Adrenal gland (tissue), 12 donors: ENCODE measurements around the gene ARSI. TPM values are rescaled to one million over a fixed set of nuclear protein-coding genes. Genes with fewer than 3 reads are reported as not detected.

Experiments used
- DNase-seq, 7 donors: peaks; one replicate each; pipeline ENCODE4 v3.0.0-alpha.2; 2019 to 2020
- H3K27ac ChIP-seq, 5 donors: fragments of 200-600 bp; sonication (generic) in 4 of 5; 1 replicate in 3 of 5; 2 replicates in 2 of 5; pipeline versions ENCODE4 v1.5.1 to v1.8.0; 2016 to 2020; ENCODE audit warnings: mild to moderate bottlenecking in 1 of 5
- H3K27me3 ChIP-seq: fragments of 200-600 bp; 2 replicates; pipeline ENCODE4 v1.8.0; 2021
- H3K36me3 ChIP-seq, 2 donors: fragments of 200-600 bp; replicated peaks in 1 of 2; 1 replicate in 1 of 2; 2 replicates in 1 of 2; pipeline versions ENCODE4 v1.5.1 to v1.8.0; 2018 to 2022
- H3K4me1 ChIP-seq, 2 donors: fragments of 200-600 bp; replicated peaks in 1 of 2; 1 replicate in 1 of 2; 2 replicates in 1 of 2; pipeline versions ENCODE4 v1.5.1 to v1.8.0; 2018 to 2021
- H3K4me3 ChIP-seq, 4 donors: fragments of 200-600 bp; sonication (generic) in 3 of 4; one replicate each; pipeline ENCODE4 v1.5.1; 2016 to 2018
- H3K9me3 ChIP-seq, 3 donors: fragments of 200-600 bp; sonication (generic) in 1 of 3; replicated peaks in 1 of 3; 1 replicate in 2 of 3; 2 replicates in 1 of 3; pipeline versions ENCODE4 v1.5.1 to v1.8.0; 2016 to 2021
- CTCF ChIP-seq, 6 experiments: fragments of 450-650 bp in 4 of 6; fragments of 200-600 bp in 2 of 6; sonication (generic) in 1 of 6; IDR thresholded peaks; 1 replicate in 5 of 6; 2 replicates in 1 of 6; pipeline versions ENCODE4 v1.5.1 to v1.8.0; 2016 to 2021; ENCODE audit warnings: antibody characterized with exemption in 6 of 6, mild to moderate bottlenecking in 2 of 6, moderate library complexity in 1 of 6
- POLR2A ChIP-seq, 2 donors: fragments of 450-650 bp; IDR thresholded peaks; one replicate each; pipeline ENCODE4 v1.6.1; 2017; ENCODE audit warnings: antibody characterized with exemption in 2 of 2, mild to moderate bottlenecking in 2 of 2, moderate library complexity in 1 of 2
- WGBS, 4 donors: extraction: QIAGEN DNeasy Blood & Tissue Kit in 2 of 4; methylation state at CpG; one replicate each; pipeline versions ENCODE4 v1.1.5 to v1.1.7; 2013 to 2017; 5-methylcytosine and 5-hydroxymethylcytosine counted together
- intact Hi-C, 2 donors: fragments of 100-400 bp; cut with DNase I; formaldehyde crosslinking; loops; one replicate each; pipeline versions ENCODE4 v1.14.1 to v1.15.0; 2022 to 2023
- polyA plus RNA-seq, 3 donors: library from polyadenylated mRNA; stranded (reverse); fragments of 200-250 nt in 2 of 3; fragments of 350-450 nt in 1 of 3; fragmentation: Illumina TruSeq in 1 of 3; extraction: RNeasy Lipid Tissue Mini Kit (QIAGEN cat#74804) in 1 of 3; gene quantifications; one replicate each; pipeline ENCODE4 v1.2.3, GENCODE V29; 2013 to 2014
- total RNA-seq, 9 donors: library from RNA; depleted of rRNA in 4 of 9; stranded (reverse); fragments of >200 nt in 4 of 9; fragments of 120-200 nt in 1 of 9; fragmentation: NEBNext Ultra II Directional in 1 of 9; extraction: Animal tissue kit (Norgen Biotek cat#: 25700) in 1 of 9; gene quantifications; one replicate each; pipeline versions ENCODE4 v1.1.0 to v1.2.4, GENCODE V29; 2013 to 2023
- donor health status: healthy with polysubstance abuse.
- donor health status: Bipolar disorder and iron deficiency.
- donor health status: DM: yes; HTN: yes; CAD: no.
- donor health status: DM: no; HTN: no; CAD: no.
- donor health status: DM: no; HTN: no; CAD: no.
- donor health status: DM: yes; HTN: yes; CAD: no.

Gene ARSI
- total and polyA plus RNA-seq, 12 donors: 0.12 to 0.96 (median 0.39) TPM; not detected in 2

- no peak overlapping the region for H3K27ac ChIP-seq
- H3K36me3 ChIP-seq: no peaks in the 10 kb centered on the region
- intact Hi-C loops: no loop called here
- no peaks in the 10 kb centered on the region for H3K9me3 ChIP-seq
- H3K4me1 ChIP-seq: no peaks in the 10 kb centered on the region
- no peaks in the 10 kb centered on the region for H3K27me3 ChIP-seq
- TF ChIP-seq CTCF (IDR thresholded peaks at IDR 0.05) (no peak), POLR2A (IDR thresholded peaks at IDR 0.05) (no peak)
- 87 to 91% (median 89%) methylated on average over 3 to 7 of the region's 7 CpGs; no CpG with 5 or more reads in 1 of the 4 donors for WGBS, 4 donors
- DNase-seq: no peak
- H3K4me3 ChIP-seq: no peak overlapping the region
Measured at GRCh38 chr5:150296496-150296895, 6.2 kb downstream of the ARSI start.

GRCh38 chr5:150295741-150296486, 6.8 kb downstream of the ARSI start:
- 93 to 95% (median 93%) methylated on average over 14 to 17 of the region's 17 CpGs for WGBS, 4 donors
- Histone ChIP-seq H3K4me1 (no peaks in the 10 kb centered on the region), H3K27ac (no peak overlapping the region), H3K36me3 (no peaks in the 10 kb centered on the region), H3K9me3 (no peaks in the 10 kb centered on the region), H3K27me3 (no peaks in the 10 kb centered on the region), H3K4me3 (no peak overlapping the region)
- no peak for DNase-seq
- TF ChIP-seq POLR2A (IDR thresholded peaks at IDR 0.05): no peak
- TF ChIP-seq CTCF (IDR thresholded peaks at IDR 0.05): no peak
- intact Hi-C loops: no loop called here

DNA sequence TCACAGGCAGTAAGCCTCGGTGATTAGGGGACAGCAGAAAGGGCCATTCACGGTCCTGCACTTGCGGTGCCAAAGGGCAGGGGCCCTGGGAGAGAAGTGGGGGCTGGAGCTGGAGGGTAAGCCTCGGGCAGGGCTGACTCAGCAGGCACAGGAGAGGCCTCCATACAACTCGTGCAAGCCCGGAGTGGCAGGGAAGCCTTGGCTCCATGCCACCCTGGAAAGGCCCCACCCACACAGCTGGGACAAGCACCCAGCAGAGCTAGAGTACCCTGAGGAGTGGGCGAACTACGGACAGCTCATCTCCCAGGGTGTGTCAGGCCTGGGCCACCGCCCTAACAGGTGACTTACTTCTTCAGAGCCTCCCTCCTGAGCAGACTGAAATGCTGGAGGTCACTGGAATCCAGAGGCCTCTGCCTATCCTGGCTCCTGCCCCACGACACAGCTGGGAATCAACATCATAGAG, 7.5 kb downstream of the ARSI start:
- Histone ChIP-seq H3K36me3 (no peaks in the 10 kb centered on the region), H3K4me1 (no peaks in the 10 kb centered on the region), H3K27me3 (no peaks in the 10 kb centered on the region), H3K27ac (peak overlapping the region in 1 of 5 donors; percentile 40), H3K9me3 (no peaks in the 10 kb centered on the region), H3K4me3 (no peak overlapping the region)
- no peak for TF ChIP-seq CTCF (IDR thresholded peaks at IDR 0.05)
- no peak for TF ChIP-seq POLR2A (IDR thresholded peaks at IDR 0.05)
- intact Hi-C loops: no loop called here
- 53 to 70% (median 54%) methylated on average over 2 to 10 of the region's 10 CpGs for WGBS, 4 donors
- peak; percentile 58 to 81 (median 74) for DNase-seq

DNA sequence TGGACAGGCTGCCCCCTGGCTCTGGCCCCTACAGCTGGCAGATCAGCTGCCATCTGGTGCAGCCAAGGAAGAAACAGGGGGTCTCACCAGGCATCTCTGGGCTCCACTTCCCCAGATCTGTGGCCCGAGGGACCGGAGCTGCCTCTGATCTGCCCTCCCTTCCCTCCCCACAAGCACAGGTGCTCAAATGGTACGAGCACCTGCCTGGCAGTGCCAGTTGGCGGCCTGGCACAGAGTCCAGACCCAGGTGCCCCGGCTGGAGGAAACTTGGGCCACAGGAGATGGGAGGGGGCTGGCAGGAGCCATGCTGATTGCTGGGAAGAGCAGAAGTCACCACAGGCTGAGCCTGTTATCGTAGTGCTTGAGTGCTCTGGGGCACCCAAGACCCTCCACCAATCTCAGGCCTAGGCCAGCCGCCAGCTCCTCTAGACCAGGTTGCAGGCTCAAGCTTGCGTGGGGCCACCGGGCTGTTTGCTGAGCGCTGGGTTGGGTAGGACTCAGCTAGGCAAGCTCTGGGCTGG, 8.1 kb downstream of the ARSI start:
- H3K4me1 ChIP-seq: no peaks in the 10 kb centered on the region
- intact Hi-C loops: no loop called here
- no peak for DNase-seq
- no peak overlapping the region for H3K27ac ChIP-seq
- no peaks in the 10 kb centered on the region for H3K36me3 ChIP-seq
- 93 to 100% (median 97%) methylated on average over 5 to 10 of the region's 10 CpGs for WGBS, 4 donors
- H3K27me3 ChIP-seq: no peaks in the 10 kb centered on the region
- no peaks in the 10 kb centered on the region for H3K9me3 ChIP-seq
- TF ChIP-seq CTCF (IDR thresholded peaks at IDR 0.05): no peak
- TF ChIP-seq POLR2A (IDR thresholded peaks at IDR 0.05): no peak
- no peak overlapping the region for H3K4me3 ChIP-seq
